Measurements from ENCODE around the gene SFXN5. TPM values are rescaled to one million over a fixed set of nuclear protein-coding genes. Genes with fewer than 3 reads are reported as not detected.

The SFXN5 gene
- total RNA-seq, 1 donor from 2014 or later = 14.9 TPM

DNA sequence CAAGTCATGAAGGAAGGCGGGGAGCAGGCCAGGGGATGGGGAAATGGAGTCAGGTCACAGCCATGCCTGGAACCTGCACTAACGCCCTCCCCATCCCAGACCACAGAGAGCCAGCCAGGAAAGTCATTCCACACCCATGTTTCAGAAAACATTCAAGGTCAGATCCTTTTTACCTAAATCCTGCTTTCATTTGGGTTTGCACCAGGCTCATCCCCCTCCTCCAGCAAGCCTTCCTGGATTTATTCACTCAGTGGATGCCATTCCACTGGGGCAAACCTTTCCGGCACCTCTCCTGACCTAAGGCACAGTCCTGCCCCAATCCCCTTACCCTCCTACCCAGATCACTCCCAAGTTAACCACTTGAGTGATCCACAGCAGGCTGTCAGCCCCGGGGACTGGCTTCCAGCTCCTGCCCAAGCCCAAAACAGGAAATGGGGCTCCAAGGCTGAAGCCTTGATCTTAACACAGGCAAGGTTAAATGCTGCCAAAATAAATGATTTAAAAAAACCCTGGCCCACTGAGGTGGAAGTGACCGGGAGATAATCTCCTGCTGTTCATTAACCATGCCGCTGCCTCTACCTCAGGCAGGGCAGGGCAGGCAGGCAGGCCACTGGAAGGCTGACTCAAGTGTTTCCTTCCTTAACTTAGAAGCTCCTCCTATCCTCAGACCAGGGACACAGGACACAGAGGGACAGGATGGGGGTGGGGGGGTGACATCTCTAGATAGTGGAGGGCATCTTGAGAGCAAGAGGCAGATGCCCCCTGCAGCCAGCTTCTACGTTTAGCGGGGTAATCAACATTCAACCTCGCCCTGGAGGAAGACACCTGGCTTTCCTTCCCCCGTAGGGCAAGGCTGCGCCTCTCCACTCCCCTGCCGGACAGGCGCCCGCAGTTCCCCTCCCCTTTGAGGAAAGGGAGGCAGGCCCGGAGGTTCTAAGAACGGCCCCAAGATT, 39.8 kb upstream of the SFXN5 start:
- peaks cover 25% of the 10 kb centered on the region for H3K4me1 ChIP-seq (ENCODE audit: insufficient read depth, low read length)
- Mint-ChIP-seq H3K4me1 (ENCODE audit: low read depth, unreplicated experiment) (peaks cover 25% of the 10 kb centered on the region), H3K9me3 (ENCODE audit: unreplicated experiment) (no peaks in the 10 kb centered on the region), H3K27me3 (ENCODE audit: low read depth, unreplicated experiment) (no peaks in the 10 kb centered on the region), H3K4me3 (ENCODE audit: unreplicated experiment) (peak overlapping the region; percentile 96), H3K27ac (ENCODE audit: unreplicated experiment) (peak overlapping the region; percentile 92), H3K36me3 (ENCODE audit: low read depth, unreplicated experiment) (peaks cover 17% of the 10 kb centered on the region)
- no peak for TF ChIP-seq EZH2 (IDR thresholded peaks at IDR 0.05; ENCODE audit: insufficient read depth, low read length)
- TF ChIP-seq, protein P1, sequence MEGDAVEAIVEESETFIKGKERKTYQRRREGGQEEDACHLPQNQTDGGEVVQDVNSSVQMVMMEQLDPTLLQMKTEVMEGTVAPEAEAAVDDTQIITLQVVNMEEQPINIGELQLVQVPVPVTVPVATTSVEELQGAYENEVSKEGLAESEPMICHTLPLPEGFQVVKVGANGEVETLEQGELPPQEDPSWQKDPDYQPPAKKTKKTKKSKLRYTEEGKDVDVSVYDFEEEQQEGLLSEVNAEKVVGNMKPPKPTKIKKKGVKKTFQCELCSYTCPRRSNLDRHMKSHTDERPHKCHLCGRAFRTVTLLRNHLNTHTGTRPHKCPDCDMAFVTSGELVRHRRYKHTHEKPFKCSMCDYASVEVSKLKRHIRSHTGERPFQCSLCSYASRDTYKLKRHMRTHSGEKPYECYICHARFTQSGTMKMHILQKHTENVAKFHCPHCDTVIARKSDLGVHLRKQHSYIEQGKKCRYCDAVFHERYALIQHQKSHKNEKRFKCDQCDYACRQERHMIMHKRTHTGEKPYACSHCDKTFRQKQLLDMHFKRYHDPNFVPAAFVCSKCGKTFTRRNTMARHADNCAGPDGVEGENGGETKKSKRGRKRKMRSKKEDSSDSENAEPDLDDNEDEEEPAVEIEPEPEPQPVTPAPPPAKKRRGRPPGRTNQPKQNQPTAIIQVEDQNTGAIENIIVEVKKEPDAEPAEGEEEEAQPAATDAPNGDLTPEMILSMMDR (IDR thresholded peaks at IDR 0.05; ENCODE audit: insufficient read depth, low read depth, low read length) = no peak
- H3K4me2 ChIP-seq (ENCODE audit: low read length) = peak overlapping the region; percentile 97
- no peaks in the 10 kb centered on the region for H3K9me3 ChIP-seq (ENCODE audit: insufficient read depth, low read depth, low read length)
- H3K36me3 ChIP-seq (ENCODE audit: insufficient read depth, low read length) = no peaks in the 10 kb centered on the region
- DNase-seq (ENCODE audit: low read depth) = peak; percentile 40
- H3K4me3 ChIP-seq (ENCODE audit: insufficient read depth, low read depth, low read length) = peak overlapping the region; percentile 78
- peaks cover 63% of the 10 kb centered on the region for H3K79me2 ChIP-seq (ENCODE audit: insufficient read depth, low read length)
- peak overlapping the region; percentile 85 for H3K27ac ChIP-seq (ENCODE audit: low read depth, low read length)
- H3K27me3 ChIP-seq (ENCODE audit: insufficient read depth, low read length) = no peaks in the 10 kb centered on the region
- H4K20me1 ChIP-seq (ENCODE audit: insufficient read depth, low read length) = peaks cover 57% of the 10 kb centered on the region
- H3K9ac ChIP-seq (ENCODE audit: low read length) = peak overlapping the region; percentile 90
- H2AFZ ChIP-seq (ENCODE audit: low read depth, low read length) = peak overlapping the region; percentile 51
- FAIRE-seq = no peak

- Mint-ChIP-seq H3K27ac (ENCODE audit: unreplicated experiment) (peak overlapping the region; percentile 92), H3K36me3 (ENCODE audit: low read depth, unreplicated experiment) (peaks cover 21% of the 10 kb centered on the region), H3K4me3 (ENCODE audit: unreplicated experiment) (peak overlapping the region; percentile 96), H3K9me3 (ENCODE audit: unreplicated experiment) (no peaks in the 10 kb centered on the region), H3K4me1 (ENCODE audit: low read depth, unreplicated experiment) (peaks cover 25% of the 10 kb centered on the region), H3K27me3 (ENCODE audit: low read depth, unreplicated experiment) (no peaks in the 10 kb centered on the region)
- no peak for TF ChIP-seq EZH2 (IDR thresholded peaks at IDR 0.05; ENCODE audit: insufficient read depth, low read length)
- TF ChIP-seq, protein P1 (IDR thresholded peaks at IDR 0.05; ENCODE audit: insufficient read depth, low read depth, low read length) = no peak
- peak overlapping the region; percentile 78 for H3K4me3 ChIP-seq (ENCODE audit: insufficient read depth, low read depth, low read length)
- no peaks in the 10 kb centered on the region for H3K36me3 ChIP-seq (ENCODE audit: insufficient read depth, low read length)
- peak overlapping the region; percentile 90 for H3K9ac ChIP-seq (ENCODE audit: low read length)
- H3K4me2 ChIP-seq (ENCODE audit: low read length) = peak overlapping the region; percentile 97
- no peak overlapping the region for H2AFZ ChIP-seq (ENCODE audit: low read depth, low read length)
- DNase-seq (ENCODE audit: low read depth) (no peak), FAIRE-seq (no peak)
- no peaks in the 10 kb centered on the region for H3K27me3 ChIP-seq (ENCODE audit: insufficient read depth, low read length)
- H3K9me3 ChIP-seq (ENCODE audit: insufficient read depth, low read depth, low read length) = no peaks in the 10 kb centered on the region
- H3K79me2 ChIP-seq (ENCODE audit: insufficient read depth, low read length) = peaks cover 72% of the 10 kb centered on the region
- H4K20me1 ChIP-seq (ENCODE audit: insufficient read depth, low read length) = peaks cover 67% of the 10 kb centered on the region
- peaks cover 30% of the 10 kb centered on the region for H3K4me1 ChIP-seq (ENCODE audit: insufficient read depth, low read length)
- H3K27ac ChIP-seq (ENCODE audit: low read depth, low read length) = no peak overlapping the region
Measured at GRCh38 chr2:73110168-73111072, 38.9 kb upstream of the SFXN5 start.
